ENCODE results near the gene EXD3. TPM values are rescaled to one million over a fixed set of nuclear protein-coding genes. Genes with fewer than 3 reads are reported as not detected.
A peak's percentile ranks its signal among the peaks of the same experiment; 100 is the strongest.
"Not testable (repeated sequence)": the region's sequence is repeated elsewhere in the genome, so short reads cannot be mapped to it uniquely, and the experiment has no call there.

Gene EXD3
- polyA plus RNA-seq, 6 donors from 2014 or later = 2.3 to 7.5 (median 4.5) TPM; not detected in 1

DNA sequence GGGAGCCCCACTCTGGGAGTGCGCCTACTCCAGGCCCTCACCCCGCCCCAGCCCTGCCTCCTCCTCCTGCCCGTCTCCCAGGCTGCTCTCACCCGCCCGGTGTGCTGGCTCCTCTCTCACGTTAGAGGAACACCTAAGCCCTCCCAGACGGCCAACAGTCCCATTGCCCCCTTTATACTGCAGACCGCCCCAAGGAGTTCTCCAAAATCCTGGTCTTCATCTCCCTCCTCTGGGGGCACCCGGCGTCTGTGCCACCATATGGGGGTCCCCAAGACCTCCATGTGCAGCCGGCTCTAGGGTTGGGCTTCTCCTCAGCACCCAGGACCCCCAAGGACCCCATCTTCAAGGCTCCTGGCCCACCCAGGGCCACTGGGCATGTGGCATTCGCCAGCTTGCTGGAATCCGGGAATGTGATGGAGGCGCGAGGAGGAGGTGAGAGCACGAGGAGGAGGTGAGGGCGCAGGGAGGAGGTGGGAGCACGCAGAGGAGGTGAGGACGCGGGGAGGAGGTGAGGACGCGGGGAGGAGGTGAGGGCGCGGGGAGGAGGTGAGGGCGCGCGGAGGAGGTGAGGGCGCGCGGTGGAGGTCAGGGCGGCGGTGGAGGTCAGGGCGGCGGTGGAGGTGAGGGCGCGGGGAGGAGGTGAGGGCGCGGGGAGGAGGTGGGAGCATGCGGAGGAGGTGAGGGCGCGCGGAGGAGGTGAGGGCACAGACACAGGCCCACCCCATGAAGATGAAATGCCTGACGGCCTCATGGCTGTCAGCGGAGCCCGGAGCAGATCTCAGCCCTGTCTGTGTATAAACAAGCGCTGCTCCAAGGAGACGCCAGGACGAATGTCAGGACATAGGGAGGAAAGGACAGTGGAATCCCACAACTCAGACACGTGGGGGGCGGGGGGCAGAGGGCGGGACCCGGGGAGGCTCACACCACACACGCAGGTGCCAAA lies 41.2 kb downstream of the EXD3 start:
- DNase-seq (no peak), ATAC-seq (ENCODE audit: low read depth in 2 of 2) (no peak)
- Mint-ChIP-seq H3K27ac (peak overlapping the region in 1 of 6 donors; percentile 42), H3K9me3 (no peaks in the 10 kb centered on the region), H3K27me3 (no peaks in the 10 kb centered on the region), H3K4me3 (no peak overlapping the region), H3K4me1 (peaks cover 0 to 3% (median 2%) of the 10 kb centered on the region in 3 donors), H3K36me3 (no peaks in the 10 kb centered on the region)

DNA sequence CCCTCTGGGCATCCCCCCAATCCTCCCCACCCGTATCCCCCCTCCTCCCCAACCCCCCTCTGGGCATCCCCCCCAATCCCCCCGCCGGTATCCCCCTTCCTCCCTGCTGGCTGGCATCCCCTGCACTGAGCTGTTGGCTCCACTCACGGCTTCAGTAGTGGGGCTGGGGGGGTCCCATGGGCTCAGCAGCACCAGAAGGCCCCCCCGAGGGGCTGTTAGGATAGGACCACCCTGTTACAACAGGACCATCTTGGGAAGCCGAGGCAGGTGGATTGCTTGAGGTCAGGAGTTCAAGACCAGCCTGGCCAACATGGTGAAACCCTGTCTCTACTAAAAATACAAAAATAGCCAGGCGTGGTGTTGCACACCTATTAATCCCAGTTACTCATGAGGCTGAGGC lies 42.4 kb downstream of the EXD3 start:
- DNase-seq (no peak), ATAC-seq (ENCODE audit: low read depth in 2 of 2) (no peak)
- H3K9me3 Mint-ChIP-seq = peaks cover 0 to 3% (median 0%) of the 10 kb centered on the region in 7 donors
- peaks cover 0 to 3% (median 2%) of the 10 kb centered on the region in 3 donors for H3K4me1 Mint-ChIP-seq
- H3K36me3 Mint-ChIP-seq = no peaks in the 10 kb centered on the region
- no peak overlapping the region for H3K4me3 Mint-ChIP-seq
- peak overlapping the region in 1 of 6 donors; percentile 39 for H3K27ac Mint-ChIP-seq
- H3K27me3 Mint-ChIP-seq = no peaks in the 10 kb centered on the region

DNA sequence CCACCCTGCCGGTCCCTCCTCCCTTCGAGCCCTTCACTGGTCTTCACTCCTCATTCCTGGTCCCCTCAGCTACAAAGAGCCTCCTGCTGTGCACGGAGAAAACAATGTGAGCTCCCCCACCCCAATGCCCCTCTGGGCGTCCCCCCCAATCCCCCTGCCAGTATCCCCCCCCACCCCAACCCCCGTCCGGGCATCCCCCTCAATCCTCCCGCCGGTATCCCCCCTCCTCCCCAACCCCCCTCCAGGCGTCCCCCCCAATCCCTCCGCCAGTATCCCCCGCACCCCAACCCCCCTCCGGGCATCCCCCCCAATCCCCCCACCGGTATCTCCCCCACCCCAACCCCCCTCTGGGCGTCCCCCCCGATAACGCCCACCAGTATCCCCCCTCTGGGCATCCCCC lies 42.8 kb downstream of the EXD3 start:
- DNase-seq (no peak), ATAC-seq (ENCODE audit: low read depth in 2 of 2) (no peak)
- H3K9me3 Mint-ChIP-seq = peaks cover 0 to 4% (median 0%) of the 10 kb centered on the region in 7 donors
- no peak overlapping the region for H3K4me3 Mint-ChIP-seq
- no peaks in the 10 kb centered on the region for H3K36me3 Mint-ChIP-seq
- no peaks in the 10 kb centered on the region for H3K27me3 Mint-ChIP-seq
- H3K4me1 Mint-ChIP-seq = peaks cover 0 to 3% (median 2%) of the 10 kb centered on the region in 3 donors
- no peak overlapping the region for H3K27ac Mint-ChIP-seq

DNA sequence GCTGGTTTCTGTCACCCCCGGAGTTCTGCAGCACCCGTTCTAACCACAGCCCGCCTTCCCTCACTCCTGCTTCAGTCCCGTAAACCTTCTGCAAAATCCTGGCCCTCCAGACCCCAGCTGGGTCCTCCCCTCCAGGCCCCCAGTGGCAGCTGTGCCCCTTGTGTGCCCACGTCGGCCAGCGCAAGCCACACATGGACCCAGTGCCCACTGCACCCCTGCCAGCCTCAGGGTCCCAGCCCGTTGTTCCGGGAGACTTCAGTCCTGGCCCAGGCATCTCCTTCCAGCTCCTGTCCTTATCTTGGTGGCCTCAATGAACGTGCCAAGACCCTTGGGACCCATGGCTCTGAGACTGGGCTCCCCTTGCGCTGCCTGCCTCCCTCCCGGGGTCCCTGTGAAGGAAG lies 43.2 kb downstream of the EXD3 start:
- H3K36me3 Mint-ChIP-seq = no peaks in the 10 kb centered on the region
- H3K27ac Mint-ChIP-seq = no peak overlapping the region
- DNase-seq = no peak
- H3K4me3 Mint-ChIP-seq = no peak overlapping the region
- H3K9me3 Mint-ChIP-seq = peaks cover 0 to 4% (median 0%) of the 10 kb centered on the region in 7 donors
- H3K27me3 Mint-ChIP-seq = no peaks in the 10 kb centered on the region
- ATAC-seq (ENCODE audit: low read depth in 2 of 2) = no peak
- H3K4me1 Mint-ChIP-seq = peaks cover 0 to 3% (median 2%) of the 10 kb centered on the region in 3 donors

DNA sequence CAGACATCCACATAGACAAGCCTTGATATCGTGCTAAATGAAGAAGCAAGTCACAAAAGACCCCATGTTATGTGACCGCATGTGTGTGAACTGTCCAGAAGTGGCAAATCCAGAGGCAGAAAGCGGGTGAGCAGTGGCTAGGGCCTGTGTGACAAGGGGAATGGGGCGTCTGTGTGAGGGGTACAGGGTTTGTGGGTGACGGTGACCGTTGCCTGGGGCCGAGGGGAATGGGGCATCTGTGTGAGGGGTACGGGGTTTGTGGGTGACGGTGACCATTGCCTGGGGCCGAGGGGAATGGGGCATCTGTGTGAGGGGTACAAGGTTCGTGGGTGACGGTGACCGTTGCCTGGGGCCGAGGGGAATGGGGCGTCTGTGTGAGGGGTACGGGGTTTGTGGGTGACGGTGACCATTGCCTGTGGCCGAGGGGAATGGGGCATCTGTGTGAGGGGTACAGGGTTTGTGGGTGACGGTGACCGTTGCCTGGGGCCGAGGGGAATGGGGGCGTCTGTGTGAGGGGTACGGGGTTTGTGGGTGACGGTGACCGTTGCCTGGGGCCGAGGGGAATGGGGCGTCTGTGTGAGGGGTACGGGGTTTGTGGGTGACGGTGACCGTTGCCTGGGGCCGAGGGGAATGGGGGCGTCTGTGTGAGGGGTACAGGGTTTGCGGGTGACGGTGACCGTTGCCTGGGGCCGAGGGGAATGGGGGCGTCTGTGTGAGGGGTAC lies 44.1 kb downstream of the EXD3 start:
- H3K4me1 Mint-ChIP-seq, H3K36me3 Mint-ChIP-seq: not testable (repeated sequence)

DNA sequence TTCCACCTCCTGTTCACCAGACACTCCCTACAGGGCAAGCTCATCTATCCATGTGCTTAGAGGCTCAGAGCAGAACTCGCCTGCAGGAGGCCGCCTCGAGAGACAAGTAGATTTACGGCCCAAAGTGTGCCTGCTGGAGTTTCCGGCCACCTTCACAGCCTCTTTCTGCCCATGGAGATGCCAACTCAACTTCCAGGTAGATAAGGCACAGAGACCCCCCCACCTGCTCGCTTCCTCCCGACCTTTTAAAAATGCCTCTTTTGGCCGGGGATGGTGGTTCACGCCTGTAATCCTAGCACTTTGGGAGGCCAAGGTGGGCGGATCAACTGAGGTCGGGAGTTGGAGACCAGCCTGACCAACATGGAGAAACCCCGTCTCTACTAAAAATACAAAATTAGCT lies 46.6 kb downstream of the EXD3 start:
- DNase-seq (no peak), ATAC-seq (ENCODE audit: low read depth in 2 of 2) (no peak)
- Mint-ChIP-seq H3K36me3 (no peaks in the 10 kb centered on the region), H3K27ac (no peak overlapping the region), H3K4me1 (peaks cover 0 to 2% (median 0%) of the 10 kb centered on the region in 3 donors), H3K9me3 (peaks cover 0 to 4% (median 0%) of the 10 kb centered on the region in 7 donors), H3K4me3 (no peak overlapping the region), H3K27me3 (no peaks in the 10 kb centered on the region)

More for the DNA sequence above, 44.1 kb downstream of the EXD3 start:
- not testable (repeated sequence) for H3K9me3 Mint-ChIP-seq; H3K27me3 Mint-ChIP-seq; DNase-seq; H3K4me3 Mint-ChIP-seq; H3K27ac Mint-ChIP-seq; ATAC-seq (ENCODE audit: low read depth in 2 of 2)

DNA sequence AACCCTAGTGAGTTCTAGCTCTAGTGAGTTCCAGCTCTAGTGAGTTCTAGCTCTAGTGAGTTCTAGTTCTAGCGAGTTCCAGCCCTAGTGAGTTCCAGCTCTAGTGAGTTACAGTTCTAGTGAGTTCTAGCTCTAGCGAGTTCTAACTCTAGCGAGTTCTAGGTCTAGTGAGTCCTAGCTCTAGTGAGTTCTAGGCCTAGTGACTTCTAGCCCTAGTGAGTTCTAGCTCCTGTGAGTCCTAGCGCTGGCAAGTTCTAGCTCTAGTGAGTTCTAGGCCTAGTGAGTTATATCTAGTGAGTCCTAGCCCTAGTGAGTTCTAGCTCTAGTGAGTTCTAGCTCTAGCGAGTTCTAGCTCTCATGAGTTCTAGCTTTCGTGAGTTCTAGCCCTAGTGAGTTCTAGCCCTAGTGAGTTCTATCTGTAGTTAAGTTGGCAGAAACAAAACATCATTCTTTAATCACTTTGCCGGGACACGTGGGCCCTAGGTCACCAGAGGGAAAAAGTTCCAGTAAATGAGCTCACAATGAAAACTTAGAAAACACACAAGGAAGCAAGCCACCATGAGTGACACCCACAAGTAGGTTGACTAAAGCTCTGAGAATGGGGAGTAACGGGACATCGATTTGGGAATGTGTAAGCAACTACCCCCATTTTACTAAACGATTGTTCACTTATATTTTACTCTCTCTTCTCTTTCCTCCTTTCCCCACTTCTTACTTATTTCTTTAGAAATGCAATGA lies 47.5 kb downstream of the EXD3 start:
- Mint-ChIP-seq H3K9me3 (peaks cover 0 to 4% (median 0%) of the 10 kb centered on the region in 7 donors), H3K4me1 (peaks cover 0 to 2% (median 0%) of the 10 kb centered on the region in 3 donors), H3K4me3 (no peak overlapping the region), H3K27me3 (no peaks in the 10 kb centered on the region), H3K36me3 (no peaks in the 10 kb centered on the region), H3K27ac (peak overlapping the region in 1 of 6 donors; percentile 60)
- no peak for ATAC-seq (ENCODE audit: low read depth in 2 of 2)
- no peak for DNase-seq

DNA sequence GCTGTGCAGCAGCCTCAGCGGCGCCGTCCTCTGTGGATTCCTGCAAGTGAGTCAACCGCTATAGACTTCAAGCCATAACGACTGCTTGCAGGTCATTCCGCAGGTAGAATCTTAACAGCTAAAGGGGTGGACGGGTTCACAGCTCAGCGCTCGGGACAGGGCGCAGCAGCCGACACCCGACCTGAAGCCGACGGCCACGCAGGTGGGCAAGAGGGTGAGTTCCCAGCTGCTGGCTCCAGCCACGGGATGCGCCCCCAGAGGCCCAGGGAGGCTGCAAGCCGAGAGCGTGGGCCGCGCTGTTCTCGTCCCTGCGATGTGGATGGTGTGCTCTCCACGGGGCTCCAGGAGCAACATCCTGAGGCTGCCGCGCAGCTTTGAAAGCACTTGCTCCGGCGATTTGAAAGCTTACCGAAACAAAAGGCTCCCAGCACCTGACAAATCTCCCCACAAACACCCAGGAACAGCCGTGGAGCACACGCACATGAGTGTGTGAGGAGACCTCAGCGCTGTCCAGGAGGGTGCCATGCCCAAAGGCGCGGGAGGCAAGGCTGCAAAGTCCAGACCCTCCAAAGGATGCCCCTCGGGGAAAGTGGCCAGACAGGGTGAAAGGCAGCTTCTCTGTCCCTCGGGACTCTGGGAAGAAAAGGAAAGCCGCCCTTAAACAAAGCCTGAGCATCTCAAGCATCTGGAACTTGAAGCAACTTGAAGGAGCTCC lies 48.7 kb downstream of the EXD3 start:
- no peak for DNase-seq
- Mint-ChIP-seq H3K4me3 (no peak overlapping the region), H3K9me3 (peaks cover 0 to 4% (median 0%) of the 10 kb centered on the region in 7 donors), H3K27ac (no peak overlapping the region), H3K36me3 (no peaks in the 10 kb centered on the region), H3K27me3 (no peaks in the 10 kb centered on the region), H3K4me1 (peaks cover 0 to 2% (median 0%) of the 10 kb centered on the region in 3 donors)
- ATAC-seq (ENCODE audit: low read depth in 2 of 2) = no peak

DNA sequence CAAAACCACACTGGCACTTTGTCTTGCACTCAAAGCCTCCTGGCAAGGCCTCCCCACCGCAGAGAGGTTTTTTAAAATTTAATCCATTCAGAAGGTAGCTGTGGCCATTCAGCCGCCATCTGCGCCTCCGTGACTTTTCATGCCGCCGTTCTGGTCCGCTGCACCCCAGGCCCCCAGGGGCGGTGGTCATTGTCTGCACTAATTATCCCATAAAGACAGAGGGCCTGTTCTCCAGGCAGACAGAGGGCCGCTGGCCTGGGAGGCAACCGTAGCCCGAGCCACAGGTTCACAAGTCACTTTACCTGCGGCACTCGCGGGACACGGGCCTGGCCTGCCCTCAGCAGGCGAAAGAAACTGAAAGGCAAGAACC lies 49.4 kb downstream of the EXD3 start:
- H3K27me3 Mint-ChIP-seq = no peaks in the 10 kb centered on the region
- no peaks in the 10 kb centered on the region for H3K36me3 Mint-ChIP-seq
- no peak overlapping the region for H3K4me3 Mint-ChIP-seq
- peaks cover 0 to 2% (median 0%) of the 10 kb centered on the region in 3 donors for H3K4me1 Mint-ChIP-seq
- H3K9me3 Mint-ChIP-seq = peaks cover 0 to 4% (median 0%) of the 10 kb centered on the region in 7 donors
- no peak overlapping the region for H3K27ac Mint-ChIP-seq
- DNase-seq (no peak), ATAC-seq (ENCODE audit: low read depth in 2 of 2) (no peak)

DNA sequence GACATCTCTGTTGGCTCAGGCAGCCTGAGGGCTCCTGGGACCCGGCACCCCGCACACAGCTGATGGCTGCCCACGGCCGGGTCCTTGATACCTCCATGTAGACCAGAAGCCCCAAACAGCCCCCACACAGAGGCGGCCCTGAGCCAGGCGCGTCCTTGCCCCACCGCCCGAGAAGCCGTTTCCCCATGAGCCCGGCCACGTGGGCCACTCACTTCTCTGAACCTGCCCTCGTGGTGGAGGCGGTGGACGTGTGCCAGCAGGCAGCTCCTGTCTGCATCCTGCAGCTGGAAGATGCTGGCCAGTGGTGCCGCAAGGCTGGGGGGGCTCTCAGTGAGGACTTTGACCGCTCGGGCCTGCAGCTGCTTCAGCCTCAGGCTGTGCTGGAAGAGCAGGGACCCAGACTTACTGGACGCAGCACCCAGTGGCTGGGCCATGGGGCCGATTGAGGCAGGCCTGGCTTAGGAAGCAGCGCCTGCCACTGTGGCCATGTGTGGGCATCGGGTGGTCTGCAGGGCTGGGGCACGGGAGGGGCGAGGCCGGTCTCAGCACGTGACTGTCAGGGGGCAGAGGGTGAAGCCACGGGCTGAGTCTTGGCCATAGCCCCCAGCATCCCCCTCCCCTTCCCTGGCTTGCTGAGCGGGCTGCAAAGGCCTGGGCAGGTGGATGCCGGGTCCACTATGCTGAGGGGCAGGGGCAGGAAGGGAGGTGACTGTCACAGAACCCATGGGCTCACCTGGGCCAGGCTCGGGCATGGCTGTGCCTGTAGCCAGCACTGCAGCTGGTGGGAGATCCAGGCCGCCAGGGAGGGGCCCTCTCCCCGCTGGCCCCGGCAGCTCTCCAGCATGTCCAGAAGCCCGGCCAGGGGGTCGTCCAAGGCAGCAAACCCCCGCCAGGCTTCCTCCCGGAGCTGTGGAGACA lies 50.0 kb downstream of the EXD3 start:
- no peak for DNase-seq
- Mint-ChIP-seq H3K9me3 (peaks cover 0 to 4% (median 0%) of the 10 kb centered on the region in 7 donors), H3K4me3 (no peak overlapping the region), H3K4me1 (peaks cover 0 to 2% (median 0%) of the 10 kb centered on the region in 3 donors), H3K36me3 (no peaks in the 10 kb centered on the region), H3K27me3 (no peaks in the 10 kb centered on the region), H3K27ac (no peak overlapping the region)
- ATAC-seq (ENCODE audit: low read depth in 2 of 2) = no peak

DNA sequence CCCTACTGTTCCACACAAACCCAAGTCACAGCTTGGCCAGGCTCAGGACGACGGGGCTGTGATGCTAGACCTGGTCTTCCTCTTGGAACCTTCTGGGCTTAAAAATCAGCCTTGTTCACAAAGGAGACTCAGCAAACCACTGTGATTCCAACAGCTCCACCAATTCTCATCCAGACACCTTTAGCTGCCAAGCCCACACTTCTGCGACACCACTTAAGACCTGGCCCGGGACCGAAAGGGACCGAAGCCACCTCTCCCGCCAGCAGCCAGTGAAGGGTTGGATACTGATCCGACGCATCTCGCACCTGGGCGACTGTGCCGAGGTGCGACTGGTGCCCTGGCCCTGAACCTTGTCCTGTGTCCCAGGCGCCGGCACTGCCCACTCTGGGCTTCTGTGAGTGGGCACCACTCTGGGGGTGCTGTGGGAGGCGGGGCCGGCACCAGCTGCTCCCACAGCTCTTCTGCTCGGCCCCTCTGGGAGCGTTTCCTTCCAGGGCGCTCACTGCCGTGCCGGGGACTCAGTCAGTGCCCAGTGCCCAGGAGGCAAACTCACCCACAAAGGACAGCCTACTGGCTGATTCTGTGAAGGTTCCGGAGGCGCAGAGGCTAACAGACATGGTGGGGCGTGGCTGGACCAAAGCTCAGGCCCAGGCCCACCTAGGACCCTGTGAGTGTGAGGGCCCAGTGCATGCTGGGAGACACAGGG lies 50.9 kb downstream of the EXD3 start:
- Mint-ChIP-seq H3K4me1 (peaks cover 0 to 2% (median 0%) of the 10 kb centered on the region in 3 donors), H3K9me3 (peaks cover 0 to 4% (median 0%) of the 10 kb centered on the region in 7 donors), H3K4me3 (no peak overlapping the region), H3K36me3 (no peaks in the 10 kb centered on the region), H3K27ac (no peak overlapping the region), H3K27me3 (no peaks in the 10 kb centered on the region)
- DNase-seq (no peak), ATAC-seq (ENCODE audit: low read depth in 2 of 2) (no peak)
